Measurements from ENCODE around the gene FOXP3.

FOXP3 gene

GRCh38 chrX:49233887-49234555 lies 30.5 kb downstream of the FOXP3 start:
- no peaks in the 10 kb centered on the region for H3K27me3 Mint-ChIP-seq
- H3K4me1 Mint-ChIP-seq (ENCODE audit: low read depth in 2 of 2), result peaks cover 17 to 25% of the 10 kb centered on the region in 2 donors
- no peaks in the 10 kb centered on the region for H3K9me3 Mint-ChIP-seq
- H3K4me3 Mint-ChIP-seq, result peak overlapping the region in 1 of 2 donors; percentile 8
- no peak for ATAC-seq (replicated peaks)
- H3K36me3 Mint-ChIP-seq (ENCODE audit: insufficient read depth), result peaks cover 22% of the 10 kb centered on the region
- H3K27ac Mint-ChIP-seq, result no peak overlapping the region
- DNase-seq, result no peak

DNA sequence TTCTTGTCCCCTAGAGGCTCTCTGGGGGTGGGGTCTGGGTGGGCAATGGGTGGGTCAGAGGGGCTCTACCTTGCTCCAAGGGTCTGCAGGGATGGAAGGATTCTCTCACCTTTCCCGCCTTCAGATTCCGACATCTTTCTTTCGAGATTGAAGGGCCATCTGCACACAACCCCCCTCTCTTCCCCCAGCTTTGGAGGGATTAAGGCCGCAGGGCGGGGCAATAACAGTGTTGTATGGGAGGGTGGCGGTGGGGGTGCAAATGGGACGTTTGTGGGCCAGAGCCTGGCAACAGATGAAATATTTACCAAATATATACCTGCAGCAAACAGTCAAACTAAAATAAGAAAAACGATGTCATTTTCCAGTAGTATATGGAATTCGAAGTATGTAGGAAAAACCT lies 31.3 kb downstream of the FOXP3 start, which contains the start of gene CACNA1F:
Gene CACNA1F, minus strand, starts transcription at position 165 of the 400 bp plus-strand sequence. Its CDS starts 31 bp downstream, at position 134.
- Mint-ChIP-seq H3K4me1 (ENCODE audit: low read depth in 2 of 2) (peaks cover 17 to 25% of the 10 kb centered on the region in 2 donors), H3K9me3 (no peaks in the 10 kb centered on the region), H3K36me3 (ENCODE audit: insufficient read depth) (peaks cover 22% of the 10 kb centered on the region), H3K27me3 (no peaks in the 10 kb centered on the region), H3K4me3 (peak within 1 kb of the TSS in 1 of 2 donors; percentile 17), H3K27ac (peak within 1 kb of the TSS in 1 of 2 donors; percentile 86)
- ATAC-seq (replicated peaks) (no peak), DNase-seq (no peak)

GRCh38 chrX:49232525-49232924 lies 32.0 kb downstream of the FOXP3 start:
- Mint-ChIP-seq H3K27ac (peak overlapping the region in 1 of 2 donors; percentile 86), H3K4me3 (peak overlapping the region in 1 of 2 donors; percentile 17), H3K9me3 (no peaks in the 10 kb centered on the region), H3K27me3 (peaks cover 0 to under 1% of the 10 kb centered on the region in 2 donors), H3K4me1 (ENCODE audit: low read depth in 2 of 2) (peaks cover 17 to 25% of the 10 kb centered on the region in 2 donors), H3K36me3 (ENCODE audit: insufficient read depth) (peaks cover 22% of the 10 kb centered on the region)
- ATAC-seq (replicated peaks) (no peak), DNase-seq (no peak)

DNA sequence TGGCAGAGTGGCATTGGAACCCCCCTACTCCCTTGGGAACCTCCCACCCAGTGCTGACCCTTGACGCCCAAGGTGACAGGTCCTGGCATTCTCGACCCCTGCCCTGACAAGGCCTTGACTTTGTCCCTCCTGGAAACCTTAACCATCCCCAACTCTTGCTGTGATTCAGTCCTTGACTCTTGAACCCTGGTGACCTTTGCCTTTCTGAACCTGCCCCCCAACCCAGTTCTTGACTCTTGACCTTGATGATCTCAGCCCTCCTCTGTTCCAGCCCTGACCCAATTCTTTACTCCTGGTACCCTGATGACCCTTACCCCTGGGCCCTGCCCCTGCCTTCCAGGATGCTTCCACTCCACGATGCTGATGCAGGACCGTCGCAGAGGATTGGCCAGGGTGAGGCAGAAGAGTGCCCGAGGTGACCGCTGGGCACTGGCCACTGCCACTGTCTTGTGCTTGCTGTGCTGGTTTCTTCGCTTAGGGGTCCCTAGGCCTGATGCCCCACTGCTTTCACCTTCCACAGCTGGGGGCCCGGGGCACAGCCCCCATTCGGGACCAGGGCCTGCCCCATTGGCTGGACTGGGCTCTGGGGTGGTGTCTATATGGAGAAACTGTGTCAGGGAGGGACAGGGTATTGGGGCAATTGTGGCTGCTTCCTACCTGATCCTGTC lies 33.0 kb downstream of the FOXP3 start:
- H3K9me3 Mint-ChIP-seq, result no peaks in the 10 kb centered on the region
- H3K4me3 Mint-ChIP-seq, result peak overlapping the region; percentile 76 to 77
- H3K4me1 Mint-ChIP-seq (ENCODE audit: low read depth in 2 of 2), result peaks cover 9 to 18% of the 10 kb centered on the region in 2 donors
- DNase-seq, result no peak
- no peak for ATAC-seq (replicated peaks)
- H3K27me3 Mint-ChIP-seq, result peaks cover 0 to 4% of the 10 kb centered on the region in 2 donors
- peak overlapping the region; percentile 86 to 90 for H3K27ac Mint-ChIP-seq
- H3K36me3 Mint-ChIP-seq (ENCODE audit: insufficient read depth), result peaks cover 21% of the 10 kb centered on the region

GRCh38 chrX:49230500-49231232 lies 33.8 kb downstream of the FOXP3 start:
- Mint-ChIP-seq H3K36me3 (ENCODE audit: insufficient read depth) (peaks cover 13% of the 10 kb centered on the region), H3K4me1 (ENCODE audit: low read depth in 2 of 2) (peaks cover 9 to 13% of the 10 kb centered on the region in 2 donors)

DNA sequence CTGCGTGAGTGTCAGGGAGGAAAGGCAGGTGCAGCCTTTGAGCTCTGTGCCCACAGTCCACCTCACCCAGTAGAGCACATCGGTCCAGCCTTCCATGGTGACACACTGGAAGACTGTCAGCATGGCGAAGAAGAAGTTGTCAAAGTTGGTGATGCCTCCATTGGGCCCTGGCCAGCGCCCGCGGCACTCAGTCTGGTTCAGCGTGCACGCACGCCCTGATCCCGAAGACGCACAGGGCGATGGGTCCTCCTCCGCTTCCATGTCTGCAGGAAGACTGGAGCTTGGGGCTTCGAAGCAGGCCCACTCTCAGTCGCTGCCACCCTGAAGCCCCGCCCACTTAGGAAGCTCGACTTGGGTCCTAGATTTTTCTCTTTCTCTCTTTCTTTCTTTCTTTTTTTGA lies 36.3 kb downstream of the FOXP3 start:
- DNase-seq, result no peak
- Mint-ChIP-seq H3K9me3 (no peaks in the 10 kb centered on the region), H3K27me3 (peaks cover 24% of the 10 kb centered on the region in 2 donors), H3K36me3 (ENCODE audit: insufficient read depth) (peaks cover 10% of the 10 kb centered on the region), H3K27ac (no peak overlapping the region), H3K4me3 (no peak overlapping the region), H3K4me1 (ENCODE audit: low read depth in 2 of 2) (peaks cover 8 to 9% of the 10 kb centered on the region in 2 donors)
- no peak for ATAC-seq (replicated peaks)

More at GRCh38 chrX:49230500-49231232, 33.8 kb downstream of the FOXP3 start:
- Mint-ChIP-seq H3K27ac (peak overlapping the region; percentile 86 to 90), H3K9me3 (no peaks in the 10 kb centered on the region), H3K27me3 (peaks cover 4 to 6% of the 10 kb centered on the region in 2 donors), H3K4me3 (peak overlapping the region; percentile 76 to 77)
- ATAC-seq (replicated peaks) (peak; percentile 77), DNase-seq (peak; percentile 25 to 33 (median 28))

GRCh38 chrX:49227726-49228125 lies 36.8 kb downstream of the FOXP3 start:
- H3K4me3 Mint-ChIP-seq, result no peak overlapping the region
- no peak for ATAC-seq (replicated peaks)

GRCh38 chrX:49226946-49227345 lies 37.6 kb downstream of the FOXP3 start:
- DNase-seq (no peak), ATAC-seq (replicated peaks) (no peak)
- Mint-ChIP-seq H3K4me3 (no peak overlapping the region), H3K9me3 (no peaks in the 10 kb centered on the region), H3K36me3 (ENCODE audit: insufficient read depth) (peaks cover 6% of the 10 kb centered on the region), H3K27me3 (peaks cover 24 to 30% of the 10 kb centered on the region in 2 donors), H3K4me1 (ENCODE audit: low read depth in 2 of 2) (peaks cover 8 to 9% of the 10 kb centered on the region in 2 donors), H3K27ac (no peak overlapping the region)

More at GRCh38 chrX:49227726-49228125, 36.8 kb downstream of the FOXP3 start:
- Mint-ChIP-seq H3K9me3 (no peaks in the 10 kb centered on the region), H3K36me3 (ENCODE audit: insufficient read depth) (peaks cover 10% of the 10 kb centered on the region), H3K27ac (peak overlapping the region in 1 of 2 donors; percentile 61), H3K4me1 (ENCODE audit: low read depth in 2 of 2) (peaks cover 8 to 9% of the 10 kb centered on the region in 2 donors), H3K27me3 (peaks cover 24 to 28% of the 10 kb centered on the region in 2 donors)
- DNase-seq, result no peak

GRCh38 chrX:49225858-49226257 lies 38.7 kb downstream of the FOXP3 start:
- no peak for ATAC-seq (replicated peaks)
- Mint-ChIP-seq H3K9me3 (no peaks in the 10 kb centered on the region), H3K27ac (no peak overlapping the region), H3K27me3 (peaks cover 24 to 30% of the 10 kb centered on the region in 2 donors), H3K4me3 (no peak overlapping the region), H3K4me1 (ENCODE audit: low read depth in 2 of 2) (peaks cover 0 to 4% of the 10 kb centered on the region in 2 donors), H3K36me3 (ENCODE audit: insufficient read depth) (peaks cover 3% of the 10 kb centered on the region)
- DNase-seq, result no peak

- no peak for ATAC-seq (replicated peaks)
- H3K4me3 Mint-ChIP-seq, result no peak overlapping the region
- H3K9me3 Mint-ChIP-seq, result no peaks in the 10 kb centered on the region
- no peak for DNase-seq
- H3K27me3 Mint-ChIP-seq, result peaks cover 19 to 30% of the 10 kb centered on the region in 2 donors
- H3K27ac Mint-ChIP-seq, result peak overlapping the region in 1 of 2 donors; percentile 3
- no peaks in the 10 kb centered on the region for H3K36me3 Mint-ChIP-seq (ENCODE audit: insufficient read depth)
- H3K4me1 Mint-ChIP-seq (ENCODE audit: low read depth in 2 of 2), result no peaks in the 10 kb centered on the region
These were observed 42.6 kb downstream of the FOXP3 start for GRCh38 chrX:49221868-49222267.

DNA sequence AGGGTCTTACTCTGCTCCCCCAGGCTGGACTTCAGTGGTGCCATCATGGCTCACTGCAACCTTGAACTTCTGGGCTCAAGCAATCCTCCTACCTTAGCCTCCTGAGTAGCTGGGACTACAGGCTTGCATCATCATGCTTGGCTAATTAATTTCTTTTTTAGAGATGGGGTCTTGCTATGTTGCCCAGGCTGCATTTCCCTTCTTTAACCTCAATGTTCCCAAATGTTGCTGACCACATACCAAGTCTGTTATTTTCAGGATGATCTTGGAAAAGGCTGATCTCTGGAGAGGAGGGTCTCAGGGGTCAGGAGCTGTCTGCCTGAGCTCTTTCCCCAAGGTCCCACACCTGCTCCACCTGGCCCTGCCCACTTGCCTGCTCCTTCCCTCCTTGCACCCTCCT lies 44.4 kb downstream of the FOXP3 start:
- no peak for ATAC-seq (replicated peaks)

GRCh38 chrX:49214996-49215526 lies 49.4 kb downstream of the FOXP3 start:
- H3K4me1 Mint-ChIP-seq (ENCODE audit: low read depth in 2 of 2), result no peaks in the 10 kb centered on the region
- no peak overlapping the region for H3K27ac Mint-ChIP-seq
- H3K27me3 Mint-ChIP-seq, result peaks cover 0 to 22% of the 10 kb centered on the region in 2 donors
- H3K9me3 Mint-ChIP-seq, result peaks cover 0 to 4% of the 10 kb centered on the region in 2 donors
- no peaks in the 10 kb centered on the region for H3K36me3 Mint-ChIP-seq (ENCODE audit: insufficient read depth)
- DNase-seq (no peak), ATAC-seq (replicated peaks) (no peak)
- no peak overlapping the region for H3K4me3 Mint-ChIP-seq

More for the DNA sequence above, 44.4 kb downstream of the FOXP3 start:
- no peak overlapping the region for H3K27ac Mint-ChIP-seq
- H3K4me1 Mint-ChIP-seq (ENCODE audit: low read depth in 2 of 2), result no peaks in the 10 kb centered on the region
- H3K9me3 Mint-ChIP-seq, result no peaks in the 10 kb centered on the region
- H3K27me3 Mint-ChIP-seq, result peaks cover 13 to 20% of the 10 kb centered on the region in 2 donors
- DNase-seq, result no peak
- H3K36me3 Mint-ChIP-seq (ENCODE audit: insufficient read depth), result no peaks in the 10 kb centered on the region
- H3K4me3 Mint-ChIP-seq, result no peak overlapping the region

DNA sequence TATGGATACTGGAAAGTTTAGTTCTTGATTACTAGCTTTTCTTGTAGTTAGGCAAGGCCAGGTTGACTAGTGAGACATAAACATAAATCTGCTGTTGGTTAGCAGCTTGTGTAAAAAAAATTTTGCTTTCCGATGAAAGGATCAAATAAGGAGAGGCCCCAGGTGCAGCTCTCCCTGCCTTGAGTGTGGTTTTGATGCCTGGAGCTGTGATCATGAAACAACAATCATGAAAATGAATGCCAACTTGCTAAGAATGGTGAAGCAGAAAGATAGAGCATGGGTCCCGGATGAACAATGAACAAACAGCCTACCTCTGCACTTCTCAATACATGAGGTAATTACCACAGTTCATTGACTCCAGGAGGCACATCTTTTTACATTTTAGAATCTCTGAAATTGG lies 50.1 kb downstream of the FOXP3 start:
- Mint-ChIP-seq H3K27me3 (peaks cover 0 to 22% of the 10 kb centered on the region in 2 donors), H3K4me3 (no peak overlapping the region), H3K36me3 (ENCODE audit: insufficient read depth) (no peaks in the 10 kb centered on the region), H3K9me3 (peaks cover 0 to 4% of the 10 kb centered on the region in 2 donors), H3K27ac (no peak overlapping the region), H3K4me1 (ENCODE audit: low read depth in 2 of 2) (no peaks in the 10 kb centered on the region)
- no peak for ATAC-seq (replicated peaks)
- no peak for DNase-seq
